HCT116 (cell line): ENCODE results near the gene CEP112. TPM values are rescaled to one million over a fixed set of nuclear protein-coding genes. Genes with fewer than 3 reads are reported as not detected.

ENCODE experiments used
- ATAC-seq: fragments of 200-7000 bp; cut with Tn5 transposase; 2 replicates; pipeline ENCODE4 v1.9.1; 2020; ENCODE audit warnings: mild to moderate bottlenecking, moderate library complexity
- BruUV-seq: library from RNA; stranded (reverse); fragments of 400-500 nt; replicated peaks from 2 replicates; lab custom pipeline; 2021; lab: Mats Ljungman, UMichigan
- CTCF ChIA-PET: fragments of 300-600 bp; sonication (Branson Sonifier 250); formaldehyde crosslinking; loops from one replicate; lab custom pipeline; 2021; ENCODE audit warnings: antibody characterized with exemption; lab: Charles Lee
- POLR2A ChIA-PET: fragments of 300-600, 350-600 bp; sonication (Branson Sonifier 250); formaldehyde crosslinking; loops from one replicate; lab custom pipeline; 2021; ENCODE audit warnings: antibody characterized with exemption; lab: Charles Lee
- RAD21 ChIA-PET, 2 experiments: fragments of 300-600 bp; sonication (Branson Sonifier 250); formaldehyde crosslinking; loops; one replicate each; lab custom pipeline; 2023; ENCODE audit warnings: low total read pairs in 2 of 2; ENCODE audit not compliant: uncharacterized antibody in 2 of 2, unreplicated experiment in 2 of 2, low non-redundant PET in 1 of 2; lab: Charles Lee
- DNase-seq: peaks from one replicate; pipeline ENCODE4 v3.0.0-alpha.2; 2010; ENCODE audit warnings: low read depth, low spot score
- H2AFZ ChIP-seq: fragments of 200-600 bp; shearing (Covaris generic), sonication (generic); 2 replicates; pipeline ENCODE4 v1.6.1; 2017; ENCODE audit warnings: low read depth, mixed run types, mixed read lengths, antibody characterized with exemption, low read length; ENCODE audit not compliant: poor library complexity, severe bottlenecking
- H3K27ac ChIP-seq: 2 replicates; pipeline ENCODE4 v1.5.1; 2012; ENCODE audit warnings: low read depth, low read length
- H3K27me3 ChIP-seq: fragments of 200-600 bp; sonication (generic); 2 replicates; pipeline ENCODE4 v1.6.1; 2016; ENCODE audit warnings: mixed run types, low read length, mixed read lengths; ENCODE audit not compliant: insufficient read depth
- H3K36me3 ChIP-seq, 2 experiments: fragments of 200-500 bp in 1 of 2; fragments of 200-600 bp in 1 of 2; sonication (Bioruptor generic) in 1 of 2; sonication (generic) in 1 of 2; 2 replicates each; pipeline versions ENCODE4 v1.5.1 to v1.6.1; 2014 to 2016; ENCODE audit warnings: low read length in 2 of 2, inconsistent platforms in 1 of 2, mixed read lengths in 1 of 2, mixed run types in 1 of 2; ENCODE audit not compliant: insufficient read depth in 2 of 2, control insufficient read depth in 1 of 2
- H3K4me1 ChIP-seq, 2 experiments: fragments of 200-600 bp in 1 of 2; sonication (generic) in 1 of 2; 2 replicates each; pipeline versions ENCODE4 v1.5.1 to v1.6.1; 2012 to 2017; ENCODE audit warnings: low read length in 2 of 2, inconsistent platforms in 1 of 2, mild to moderate bottlenecking in 1 of 2, mixed read lengths in 1 of 2, mixed run types in 1 of 2, moderate library complexity in 1 of 2; ENCODE audit not compliant: insufficient read depth in 2 of 2, control insufficient read depth in 1 of 2
- H3K4me2 ChIP-seq: fragments of 200-600 bp; sonication (generic); 2 replicates; pipeline ENCODE4 v1.6.1; 2017; ENCODE audit warnings: mixed run types, low read length, mixed read lengths
- H3K4me3 ChIP-seq, 2 experiments: fragments of 200-600 bp in 1 of 2; sonication (generic) in 1 of 2; replicated peaks in 1 of 2; 2 replicates each; pipeline ENCODE4 v1.5.1; 2011 to 2016; ENCODE audit warnings: low read length in 2 of 2, control low read depth in 1 of 2, low read depth in 1 of 2, mild to moderate bottlenecking in 1 of 2, mixed read lengths in 1 of 2, mixed run types in 1 of 2
- H3K79me2 ChIP-seq: fragments of 200-600 bp; sonication (generic); 2 replicates; pipeline ENCODE4 v1.6.1; 2017; ENCODE audit warnings: mild to moderate bottlenecking, mixed run types, low read length, moderate library complexity, mixed read lengths; ENCODE audit not compliant: insufficient read depth
- H3K9ac ChIP-seq: fragments of 200-600 bp; sonication (generic); 2 replicates; pipeline ENCODE4 v1.6.1; 2016; ENCODE audit warnings: low read length, mixed read lengths
- H3K9me2 ChIP-seq: fragments of 200-600 bp; sonication (generic), shearing (Covaris generic); 2 replicates; pipeline ENCODE4 v1.6.1; 2017; ENCODE audit warnings: mixed run types, mild to moderate bottlenecking, moderate library complexity; ENCODE audit not compliant: insufficient read depth
- H3K9me3 ChIP-seq, 2 experiments: fragments of 200-500 bp in 1 of 2; fragments of 200-600 bp in 1 of 2; sonication (Bioruptor generic) in 1 of 2; sonication (generic) in 1 of 2; 2 replicates each; pipeline ENCODE4 v1.6.1; 2014 to 2017; ENCODE audit warnings: low read length in 2 of 2, mixed read lengths in 2 of 2, inconsistent platforms in 1 of 2, low read depth in 1 of 2, mild to moderate bottlenecking in 1 of 2, mixed run types in 1 of 2, moderate library complexity in 1 of 2; ENCODE audit not compliant: control insufficient read depth in 1 of 2, insufficient read depth in 1 of 2
- H4K20me1 ChIP-seq: fragments of 200-600 bp; sonication (generic), shearing (Covaris generic); 2 replicates; pipeline ENCODE4 v1.6.1; 2017; ENCODE audit warnings: mixed run types, mild to moderate bottlenecking, moderate library complexity; ENCODE audit not compliant: insufficient read depth
- CBX3 ChIP-seq: IDR thresholded peaks from 2 replicates; pipeline ENCODE4 v1.6.1; 2012; ENCODE audit warnings: low read depth
- CEBPB ChIP-seq: IDR thresholded peaks from 2 replicates; pipeline ENCODE4 v1.6.1; 2012; ENCODE audit warnings: low read depth
- EGR1 ChIP-seq: IDR thresholded peaks from 2 replicates; pipeline ENCODE4 v1.6.1; 2012; ENCODE audit warnings: low read depth
- ELF1 ChIP-seq: IDR thresholded peaks from 2 replicates; pipeline ENCODE4 v1.6.1; 2012; ENCODE audit warnings: low read depth, borderline replicate concordance
- EZH2 ChIP-seq: fragments of 200-600 bp; sonication (generic); IDR thresholded peaks from 2 replicates; pipeline ENCODE4 v1.6.1; 2017; ENCODE audit warnings: antibody characterized with exemption, mixed run types
- EZH2phosphoT487 ChIP-seq: fragments of 200-600 bp; IDR thresholded peaks from 2 replicates; pipeline ENCODE4 v1.6.1; 2018; ENCODE audit warnings: antibody characterized with exemption, borderline replicate concordance
- FOSL1 ChIP-seq: IDR thresholded peaks from 2 replicates; pipeline ENCODE4 v1.6.1; 2012; ENCODE audit warnings: low read depth
- POLR2A ChIP-seq: IDR thresholded peaks from 2 replicates; pipeline ENCODE4 v1.7.0; 2011; ENCODE audit warnings: borderline replicate concordance; ENCODE audit not compliant: insufficient read depth, insufficient read length; ENCODE audit errors: extremely low read depth
- RAD21 ChIP-seq: IDR thresholded peaks from 2 replicates; pipeline ENCODE4 v1.6.1; 2012; ENCODE audit warnings: low read depth, mild to moderate bottlenecking
- REST ChIP-seq: IDR thresholded peaks from 2 replicates; pipeline ENCODE4 v1.6.1; 2012; ENCODE audit warnings: low read depth
- SIN3A ChIP-seq: IDR thresholded peaks from 2 replicates; pipeline ENCODE4 v1.6.1; 2012; ENCODE audit warnings: low read depth
- SP1 ChIP-seq: IDR thresholded peaks from 2 replicates; pipeline ENCODE4 v1.6.1; 2012; ENCODE audit warnings: low read depth
- SRF ChIP-seq: IDR thresholded peaks from 2 replicates; pipeline ENCODE4 v1.6.1; 2012; ENCODE audit warnings: low read depth
- TCF7L2 ChIP-seq: IDR thresholded peaks from 2 replicates; pipeline ENCODE4 v1.7.0; 2011; ENCODE audit warnings: borderline replicate concordance, inconsistent platforms; ENCODE audit not compliant: insufficient read depth, insufficient read length; ENCODE audit errors: extremely low read depth
- YY1 ChIP-seq: IDR thresholded peaks from 2 replicates; pipeline ENCODE4 v1.6.1; 2011; ENCODE audit warnings: low read length, low read depth, moderate library complexity, mild to moderate bottlenecking; ENCODE audit not compliant: insufficient replicate concordance; ENCODE audit errors: extremely low read depth
- ZBTB33 ChIP-seq: IDR thresholded peaks from 2 replicates; pipeline ENCODE4 v1.6.1; 2011; ENCODE audit warnings: mild to moderate bottlenecking, low read length, moderate library complexity; ENCODE audit not compliant: insufficient replicate concordance; ENCODE audit errors: extremely low read depth
- ZFX ChIP-seq: fragments of 450-650 bp; IDR thresholded peaks from 2 replicates; pipeline ENCODE4 v1.6.1; 2017
- intact Hi-C: fragments of 100-400 bp; cut with micrococcal nuclease; formaldehyde crosslinking; loops from 2 replicates; pipeline ENCODE4 v1.10.0; 2022
- total RNA-seq: library from RNA; stranded (reverse); gene quantifications from one replicate; pipeline ENCODE4 v1.2.1, GENCODE V29; 2021; ENCODE audit not compliant: unreplicated experiment

CEP112 gene
- total RNA-seq, 1 experiment from 2014 or later = 10.9 TPM

GRCh38 chr17:66008680-66009079 is 183.3 kb downstream of the CEP112 start:
- Histone ChIP-seq H3K79me2 (no peaks in the 10 kb centered on the region), H3K9me2 (no peaks in the 10 kb centered on the region), H3K27ac (no peak overlapping the region), H3K4me1 (no peaks in the 10 kb centered on the region), H3K36me3 (no peaks in the 10 kb centered on the region), H3K9ac (no peak overlapping the region), H2AFZ (no peak overlapping the region), H3K9me3 (no peaks in the 10 kb centered on the region), H4K20me1 (no peaks in the 10 kb centered on the region), H3K4me2 (no peak overlapping the region), H3K27me3 (no peaks in the 10 kb centered on the region), H3K4me3 (no peak overlapping the region)
- ATAC-seq (no peak), DNase-seq (no peak)
- RAD21 ChIA-PET = no interaction called here
- intact Hi-C loops = no loop called here
- BruUV-seq = no TSS peak
- CTCF ChIA-PET = no interaction called here
- POLR2A ChIA-PET = no interaction called here
- TF ChIP-seq ZBTB33 (no peak), POLR2A (no peak)

- DNase-seq (no peak), ATAC-seq (no peak)
- POLR2A ChIA-PET = no interaction called here
- Histone ChIP-seq H3K4me1 (no peaks in the 10 kb centered on the region), H3K9ac (no peak overlapping the region), H2AFZ (no peak overlapping the region), H3K9me3 (no peaks in the 10 kb centered on the region), H3K9me2 (no peaks in the 10 kb centered on the region), H3K27ac (no peak overlapping the region), H4K20me1 (no peaks in the 10 kb centered on the region), H3K79me2 (no peaks in the 10 kb centered on the region), H3K4me2 (no peak overlapping the region)
- no TSS peak for BruUV-seq
- TF ChIP-seq EZH2phosphoT487 = no peak
- TF ChIP-seq EZH2 = no peak
- TF ChIP-seq ELF1 = no peak
- no peak for TF ChIP-seq ZFX
- TF ChIP-seq SIN3A = no peak
- TF ChIP-seq RAD21 = no peak
- no peak for TF ChIP-seq CEBPB
- no peak for TF ChIP-seq YY1
- TF ChIP-seq POLR2A = no peak
- no peak for TF ChIP-seq TCF7L2
- TF ChIP-seq CBX3 = no peak
- no peak for TF ChIP-seq EGR1
- TF ChIP-seq SP1 = no peak
- no peak for TF ChIP-seq REST
- no peak for TF ChIP-seq FOSL1
- no peak for TF ChIP-seq SRF
- TF ChIP-seq, all 23 proteins: peak for 0
- ChIA-PET CTCF (no interaction called here), RAD21 (no interaction called here)
- intact Hi-C loops = no loop called here
- Histone ChIP-seq H3K4me3 (no peak overlapping the region), H3K27me3 (no peaks in the 10 kb centered on the region), H3K36me3 (no peaks in the 10 kb centered on the region)
Measured at GRCh38 chr17:66006654-66007053, 185.3 kb downstream of the CEP112 start.
